LNCaP clone FGC (cell line): Measurements from ENCODE around the gene PWP1.

Experiments used
- DNase-seq: peaks from one replicate; pipeline ENCODE4 v3.0.0-alpha.2; 2011; ENCODE audit warnings: low read depth
- H3K4me3 ChIP-seq: 2 replicates; pipeline ENCODE4 v1.5.1; 2011; ENCODE audit warnings: mild to moderate bottlenecking, low read depth, low read length, control low read depth
- TF ChIP-seq, protein P1 (sequence below): IDR thresholded peaks from 2 replicates; pipeline ENCODE4 v1.5.1; 2012; ENCODE audit warnings: mild to moderate bottlenecking; ENCODE audit not compliant: control insufficient read depth, insufficient read depth; ENCODE audit errors: extremely low read depth

Gene PWP1

DNA sequence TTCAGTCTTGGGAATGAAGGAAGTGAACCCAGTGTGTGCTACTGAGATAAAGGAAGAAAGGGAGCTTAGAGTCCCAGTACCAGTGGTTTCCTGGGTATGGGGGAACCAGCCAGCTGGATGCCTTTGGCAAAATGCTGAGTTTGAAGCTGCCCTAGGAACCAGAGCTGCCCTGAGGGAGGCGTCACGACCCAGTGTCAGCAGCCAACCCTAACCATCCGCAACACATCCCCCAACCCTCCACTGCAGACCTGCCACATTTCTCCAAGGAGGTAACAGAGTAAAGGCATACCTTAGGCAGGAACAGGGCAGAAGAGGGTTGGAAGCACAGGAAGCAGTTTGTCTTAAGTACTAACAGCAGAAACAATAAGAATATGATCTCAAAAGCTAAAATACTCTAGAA, 46.8 kb downstream of the PWP1 start:
- H3K4me3 ChIP-seq = no peak overlapping the region
- TF ChIP-seq, protein P1, sequence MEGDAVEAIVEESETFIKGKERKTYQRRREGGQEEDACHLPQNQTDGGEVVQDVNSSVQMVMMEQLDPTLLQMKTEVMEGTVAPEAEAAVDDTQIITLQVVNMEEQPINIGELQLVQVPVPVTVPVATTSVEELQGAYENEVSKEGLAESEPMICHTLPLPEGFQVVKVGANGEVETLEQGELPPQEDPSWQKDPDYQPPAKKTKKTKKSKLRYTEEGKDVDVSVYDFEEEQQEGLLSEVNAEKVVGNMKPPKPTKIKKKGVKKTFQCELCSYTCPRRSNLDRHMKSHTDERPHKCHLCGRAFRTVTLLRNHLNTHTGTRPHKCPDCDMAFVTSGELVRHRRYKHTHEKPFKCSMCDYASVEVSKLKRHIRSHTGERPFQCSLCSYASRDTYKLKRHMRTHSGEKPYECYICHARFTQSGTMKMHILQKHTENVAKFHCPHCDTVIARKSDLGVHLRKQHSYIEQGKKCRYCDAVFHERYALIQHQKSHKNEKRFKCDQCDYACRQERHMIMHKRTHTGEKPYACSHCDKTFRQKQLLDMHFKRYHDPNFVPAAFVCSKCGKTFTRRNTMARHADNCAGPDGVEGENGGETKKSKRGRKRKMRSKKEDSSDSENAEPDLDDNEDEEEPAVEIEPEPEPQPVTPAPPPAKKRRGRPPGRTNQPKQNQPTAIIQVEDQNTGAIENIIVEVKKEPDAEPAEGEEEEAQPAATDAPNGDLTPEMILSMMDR = no peak
- no peak for DNase-seq

DNA sequence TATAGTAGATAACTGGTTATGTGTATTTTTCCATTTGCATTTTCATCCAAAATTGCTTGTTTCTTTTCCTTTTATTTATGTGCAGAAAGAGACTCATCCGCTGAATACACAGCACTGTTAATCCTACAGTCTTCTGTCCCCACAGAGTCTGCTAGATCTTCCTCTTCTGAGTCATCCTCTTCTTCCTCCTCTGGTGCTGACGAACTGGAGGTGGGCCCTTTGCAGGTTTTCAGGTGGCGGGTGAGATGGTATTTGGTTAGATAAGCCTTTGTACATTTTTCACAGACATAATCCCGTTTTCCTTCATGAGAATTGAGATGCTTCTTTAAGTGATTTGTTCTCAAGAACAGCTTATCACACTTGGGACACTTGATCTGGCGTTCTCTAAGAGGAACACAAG, 48.5 kb downstream of the PWP1 start:
- H3K4me3 ChIP-seq = no peak overlapping the region
- TF ChIP-seq, protein P1 = no peak
- DNase-seq = no peak

DNA sequence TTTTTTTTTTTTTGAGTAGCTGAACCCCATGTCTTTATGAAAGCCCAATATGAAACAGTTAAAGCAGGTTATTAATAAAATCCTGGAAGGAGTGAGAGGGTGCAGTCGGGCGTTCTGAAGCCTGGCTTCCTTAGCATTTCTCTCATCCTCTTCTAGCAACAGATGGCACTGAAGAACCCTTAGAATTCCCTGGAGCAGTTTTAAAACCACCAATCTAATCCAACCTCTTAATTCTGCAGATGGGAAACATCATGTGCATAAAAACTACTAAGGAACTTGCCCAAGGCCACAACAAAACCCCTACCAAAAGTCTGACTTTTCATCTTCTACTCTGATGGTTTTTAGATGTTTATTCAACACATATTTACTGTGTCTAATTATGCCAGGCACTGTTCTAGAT, 50.2 kb downstream of the PWP1 start:
- DNase-seq = no peak
- H3K4me3 ChIP-seq = no peak overlapping the region
- TF ChIP-seq, protein P1 = no peak

DNA sequence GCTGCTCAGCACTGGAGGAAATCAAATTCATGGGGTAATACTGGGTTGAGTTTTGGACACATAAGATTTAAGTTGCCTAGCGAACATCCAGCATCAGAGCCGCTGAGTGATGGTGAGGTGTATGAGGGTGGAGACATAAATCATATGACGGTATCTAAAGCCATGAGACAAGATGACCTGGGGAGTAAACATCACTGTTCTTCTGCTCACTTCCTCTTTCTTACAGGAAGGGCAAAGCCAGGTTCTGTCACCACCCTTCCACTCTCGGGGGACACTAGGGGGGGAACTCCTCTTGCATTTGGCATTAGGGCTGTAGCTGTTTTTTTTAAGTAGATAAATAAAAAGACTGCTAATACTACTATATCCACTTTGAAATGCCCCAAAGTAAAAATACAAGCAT, 51.3 kb downstream of the PWP1 start:
- no peak for DNase-seq
- TF ChIP-seq, protein P1 = no peak
- no peak overlapping the region for H3K4me3 ChIP-seq

DNA sequence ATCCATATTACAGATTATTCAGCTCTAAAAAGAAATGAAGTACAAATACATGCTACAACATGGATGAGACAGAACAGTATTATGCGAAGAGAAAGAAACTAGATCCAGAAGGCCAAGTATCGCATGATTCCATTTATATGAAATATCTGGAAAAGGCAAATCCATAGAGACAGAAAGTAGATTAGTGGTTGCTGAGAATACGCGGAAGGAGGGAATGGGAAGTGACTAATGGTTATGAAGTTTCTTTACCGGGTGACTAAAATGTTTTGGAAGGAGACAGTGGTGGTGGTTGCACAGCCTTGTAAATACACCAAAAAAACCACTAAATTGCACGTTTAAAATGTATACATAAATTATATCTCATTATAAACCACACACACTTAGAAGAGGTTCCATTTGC, 62.9 kb downstream of the PWP1 start:
- H3K4me3 ChIP-seq = no peak overlapping the region
- no peak for DNase-seq
- TF ChIP-seq, protein P1 = no peak

DNA sequence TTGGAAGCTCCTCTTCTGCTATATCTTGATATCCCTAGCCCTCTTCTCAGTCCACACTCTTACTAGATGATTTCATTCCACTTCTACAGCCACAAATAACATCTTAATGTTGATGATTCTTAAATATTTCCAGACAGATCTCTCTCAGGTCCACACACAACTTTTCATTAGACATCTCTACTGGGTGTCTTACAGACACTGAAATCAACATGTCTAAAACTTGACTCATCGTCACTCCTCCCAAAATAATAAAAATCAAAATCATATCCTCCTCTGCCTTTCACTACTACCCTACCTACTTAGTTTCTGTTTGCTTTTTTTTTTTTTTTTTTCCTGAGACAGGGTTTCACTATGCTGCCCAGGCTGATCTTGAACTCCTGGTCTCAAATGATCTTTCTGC, 63.5 kb downstream of the PWP1 start:
- no peak for DNase-seq
- no peak overlapping the region for H3K4me3 ChIP-seq
- TF ChIP-seq, protein P1 = no peak

DNA sequence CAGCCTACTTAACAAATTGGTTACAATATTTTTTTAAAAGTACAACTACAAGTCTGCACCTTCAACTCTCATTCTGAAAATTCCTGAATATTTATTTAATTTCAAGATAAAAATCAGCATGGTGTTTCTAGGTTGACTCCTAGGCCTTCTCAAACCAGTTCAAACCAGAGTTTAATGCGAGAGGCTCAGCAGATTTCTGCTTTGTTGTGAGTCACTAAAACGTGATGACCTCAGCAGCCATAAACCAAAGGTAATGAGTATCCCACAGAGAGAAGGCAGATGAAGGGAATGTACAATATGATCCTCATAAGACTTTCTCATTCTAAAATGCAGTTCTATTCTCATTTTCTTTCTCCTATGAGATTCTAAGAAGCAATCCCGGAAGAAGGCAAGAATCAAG, 73.8 kb downstream of the PWP1 start:
- TF ChIP-seq, protein P1 = no peak

More for the DNA sequence above, 73.8 kb downstream of the PWP1 start:
- DNase-seq = peak; percentile 82
- H3K4me3 ChIP-seq = peak overlapping the region; percentile 94
